Measurements from ENCODE around the gene NCOA7.

The NCOA7 gene

GRCh38 chr6:125790358-125791150 lies at the start of gene NCOA7:
NCOA7 (plus strand) TSS chr6:125790960; CDS start chr6:125815355, 24,395 bp downstream.
- peak; percentile 74 for DNase-seq (ENCODE audit: low read depth)

DNA sequence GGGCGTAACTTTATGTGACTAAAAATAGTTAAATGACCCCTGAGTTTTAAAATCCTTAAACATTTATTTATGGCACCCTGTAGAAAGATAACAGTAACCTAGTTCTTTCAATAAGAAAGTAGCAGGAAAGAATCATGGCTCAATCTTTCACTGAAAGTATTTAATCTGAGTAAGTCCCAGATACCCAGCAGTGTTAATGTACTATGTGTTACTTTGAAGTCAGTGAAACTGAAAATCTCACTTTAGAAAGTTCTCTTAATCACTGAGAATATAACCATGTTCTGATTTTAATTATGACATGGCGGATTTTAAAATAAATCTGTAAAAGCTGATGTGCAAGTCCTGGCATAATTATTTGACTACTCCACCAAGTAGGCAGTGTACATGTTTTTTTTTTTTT lies 49.4 kb upstream of the NCOA7 start:
- no peak for DNase-seq (ENCODE audit: low read depth)

DNA sequence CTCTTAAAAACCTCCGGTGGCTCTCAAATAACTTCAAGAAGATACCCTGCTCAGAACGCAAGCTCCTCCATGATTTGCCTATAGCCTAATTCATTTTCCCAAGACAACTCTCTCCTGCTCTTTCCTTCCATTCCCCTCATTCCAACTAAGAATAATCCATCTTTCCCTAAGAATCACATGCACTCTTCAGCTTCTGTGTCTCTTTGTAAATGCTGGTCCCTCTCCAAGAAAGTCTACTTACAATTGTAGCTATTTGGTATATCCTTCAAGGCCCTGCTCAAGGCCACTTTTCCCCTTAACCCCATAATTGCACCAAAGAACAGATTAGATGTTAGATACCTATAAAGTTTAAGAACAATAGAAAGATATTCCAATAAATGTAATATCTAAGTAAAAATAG lies 48.7 kb upstream of the NCOA7 start:
- no peak for DNase-seq (ENCODE audit: low read depth)

- no peak for DNase-seq (ENCODE audit: low read depth)
Measured at GRCh38 chr6:125742464-125743120, 48.2 kb upstream of the NCOA7 start.

DNA sequence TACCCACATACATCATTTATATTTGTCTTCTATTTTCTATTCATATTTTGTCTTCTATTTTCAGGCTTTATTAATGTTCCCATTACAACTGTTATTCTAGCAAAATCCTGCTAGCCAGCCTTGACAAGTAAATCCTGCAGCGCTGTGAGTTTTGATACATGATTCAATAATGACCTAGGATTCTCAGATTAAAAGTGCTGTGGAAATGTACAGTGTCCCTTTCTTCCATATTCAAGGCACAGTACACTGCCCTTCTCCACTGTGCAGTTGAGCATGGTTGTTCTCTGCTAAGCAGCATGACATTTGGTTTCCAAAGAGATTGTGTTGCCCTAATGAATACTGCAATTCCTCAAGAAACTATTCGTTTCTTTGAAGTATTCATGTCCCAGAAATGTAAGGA lies 47.2 kb upstream of the NCOA7 start:
- DNase-seq (ENCODE audit: low read depth): no peak

- no peak for DNase-seq (ENCODE audit: low read depth)
Measured at GRCh38 chr6:125745281-125746018, 45.3 kb upstream of the NCOA7 start.

- DNase-seq (ENCODE audit: low read depth): no peak
Measured at GRCh38 chr6:125746019-125746414, 44.7 kb upstream of the NCOA7 start.

GRCh38 chr6:125746731-125747588 lies 43.8 kb upstream of the NCOA7 start:
- DNase-seq (ENCODE audit: low read depth): peak; percentile 42

DNA sequence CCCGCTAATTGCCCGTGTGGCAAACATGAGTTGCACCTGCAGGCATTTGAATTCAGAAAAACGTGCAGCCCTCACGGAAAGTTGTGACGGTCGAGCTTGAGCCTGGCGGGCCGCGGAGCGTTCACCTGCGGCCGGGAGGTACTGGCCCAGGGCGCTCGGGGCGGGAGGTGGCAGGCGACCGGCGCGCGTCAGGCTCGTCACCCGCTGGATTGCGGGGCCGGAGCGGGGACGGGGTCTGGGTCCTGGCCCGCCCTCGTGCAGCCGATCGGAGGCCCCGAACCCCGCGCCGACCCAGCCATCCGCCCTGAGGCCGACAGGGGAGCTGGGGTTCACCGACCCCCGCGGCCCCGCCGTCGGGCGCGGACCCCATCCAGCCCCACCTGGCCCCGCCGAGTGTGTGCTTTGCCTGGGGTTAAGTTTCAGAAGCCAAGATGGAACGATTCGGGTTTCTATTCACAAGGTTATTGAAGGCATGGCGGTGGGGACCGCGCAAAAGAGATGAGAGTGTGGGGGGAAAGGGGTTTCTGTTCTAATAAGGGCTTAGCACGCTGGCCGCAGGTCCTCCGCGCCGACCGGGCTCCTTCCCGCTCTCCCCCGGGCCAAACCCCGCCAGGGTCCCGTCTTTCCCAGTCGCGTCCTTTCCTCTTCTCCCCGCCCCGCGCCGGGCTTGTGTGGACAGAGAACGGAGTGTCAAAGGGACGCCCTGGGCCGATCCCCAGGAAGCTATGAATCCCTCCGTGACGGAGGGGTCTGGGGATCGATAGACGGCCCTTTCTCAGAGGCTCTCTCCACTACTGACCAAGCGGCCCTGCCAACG lies 43.0 kb upstream of the NCOA7 start:
- no peak for DNase-seq (ENCODE audit: low read depth)

GRCh38 chr6:125748406-125749172 lies 42.2 kb upstream of the NCOA7 start:
- DNase-seq (ENCODE audit: low read depth): no peak

DNA sequence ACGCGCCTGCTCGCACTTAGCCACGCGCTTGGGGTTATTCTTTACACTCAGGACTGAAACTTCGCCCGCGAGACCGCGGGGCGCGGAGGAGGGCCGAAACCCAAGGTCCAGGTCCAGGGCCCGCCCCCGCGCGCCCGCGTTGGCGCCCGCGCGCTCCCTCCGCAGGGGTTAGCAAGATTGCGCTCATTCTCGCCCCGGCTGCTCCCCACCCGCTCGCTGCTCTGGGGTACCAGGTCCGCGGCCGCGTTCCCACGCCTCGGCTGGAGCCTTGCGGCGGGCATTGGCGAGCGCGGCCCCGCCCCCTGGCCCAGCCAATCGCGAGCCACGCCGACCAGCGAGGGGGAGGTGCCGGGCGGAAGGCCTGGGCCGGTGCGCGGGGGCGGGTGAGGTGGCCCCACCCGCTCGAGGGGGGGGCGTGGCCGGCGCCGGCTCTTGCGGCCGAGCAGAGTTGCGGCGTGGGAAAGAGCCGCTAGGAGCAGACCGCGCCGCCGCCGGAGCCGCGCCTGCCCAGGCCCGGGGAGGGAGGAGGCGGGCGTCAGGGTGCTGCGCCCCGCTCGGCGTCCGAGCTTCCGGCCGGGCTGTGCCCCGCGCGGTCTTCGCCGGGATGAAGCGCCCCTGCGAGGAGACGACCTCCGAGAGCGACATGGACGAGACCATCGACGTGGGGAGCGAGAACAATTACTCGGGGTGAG lies 41.4 kb upstream of the NCOA7 start, which contains the start of gene HEY2:
HEY2 (plus strand) TSS at position 460 of the 692 bp plus-strand sequence; CDS start at position 605, 145 bp downstream.
- DNase-seq (ENCODE audit: low read depth): peak; percentile 73

DNA sequence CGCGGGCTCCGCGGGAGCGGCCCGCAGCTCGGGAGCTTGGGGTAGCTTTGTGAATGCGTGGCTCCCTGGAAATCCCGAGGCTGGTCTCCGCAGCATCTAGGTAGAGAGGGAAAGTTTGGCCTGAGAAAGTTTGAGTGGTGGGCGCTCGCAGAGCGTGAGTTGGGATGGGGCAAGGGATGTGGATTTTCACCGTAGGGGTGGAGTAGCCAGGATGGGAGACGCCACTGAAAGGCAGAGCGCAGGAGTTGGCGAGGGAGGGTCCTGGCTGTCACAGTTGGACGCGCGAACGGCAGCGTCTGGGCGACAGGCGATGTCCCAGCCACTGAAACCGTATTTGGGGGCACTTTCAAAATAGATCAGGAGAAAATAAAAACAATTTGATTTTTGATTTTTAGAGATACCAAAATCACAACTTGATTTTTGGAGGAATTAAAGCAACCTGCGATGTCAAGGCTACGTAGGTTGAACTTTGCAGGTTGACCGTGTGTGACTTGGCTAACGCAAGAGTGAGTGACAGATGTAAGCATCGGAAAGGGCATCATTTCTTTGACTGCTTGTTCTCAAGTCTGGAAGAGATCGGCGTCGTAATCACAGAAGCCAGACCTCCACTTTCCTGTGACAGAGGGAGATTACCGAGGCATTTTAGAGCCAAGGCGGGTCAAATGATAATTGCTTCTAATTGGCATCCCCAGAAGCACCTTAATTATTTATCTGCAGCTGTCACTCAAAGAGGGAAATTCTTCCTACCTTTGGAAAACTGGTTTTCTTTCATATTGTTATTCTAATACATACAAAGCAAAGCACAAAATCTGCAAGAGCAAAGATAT lies 40.7 kb upstream of the NCOA7 start:
- no peak for DNase-seq (ENCODE audit: low read depth)

- DNase-seq (ENCODE audit: low read depth): no peak
Measured at GRCh38 chr6:125750692-125751333, 39.9 kb upstream of the NCOA7 start.

DNA sequence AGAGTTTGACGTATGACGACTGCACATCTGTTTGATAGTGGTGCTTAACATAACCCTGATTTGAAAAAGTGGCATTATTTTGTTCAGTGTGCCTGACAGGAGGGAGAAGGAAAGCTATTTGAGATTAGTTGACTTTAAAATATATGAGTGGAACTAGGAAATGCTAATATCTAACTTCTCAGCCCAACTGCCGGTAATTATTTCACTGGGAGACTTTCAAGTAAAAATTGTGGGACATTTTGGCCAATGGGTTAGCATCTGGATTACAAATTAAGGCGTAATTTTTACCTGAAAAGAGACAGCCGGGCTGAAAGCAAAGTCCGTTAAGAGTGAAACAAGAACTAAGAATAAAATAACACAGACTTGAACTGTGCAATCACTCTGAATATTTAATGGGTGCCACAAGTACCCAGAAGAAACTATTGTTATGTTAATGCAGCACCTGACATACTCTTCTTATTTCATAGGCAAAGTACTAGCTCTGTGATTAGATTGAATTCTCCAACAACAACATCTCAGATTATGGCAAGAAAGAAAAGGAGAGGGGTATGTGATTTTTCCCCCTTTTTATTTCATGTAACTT lies 39.3 kb upstream of the NCOA7 start:
- no peak for DNase-seq (ENCODE audit: low read depth)

- DNase-seq (ENCODE audit: low read depth): no peak
Measured at GRCh38 chr6:125752773-125753172, 38.0 kb upstream of the NCOA7 start.

GRCh38 chr6:125753218-125753936 lies 37.4 kb upstream of the NCOA7 start:
- no peak for DNase-seq (ENCODE audit: low read depth)

- no peak for DNase-seq (ENCODE audit: low read depth)
Measured at GRCh38 chr6:125753937-125754259, 36.9 kb upstream of the NCOA7 start.
